Effector CD8-positive, alpha-beta T cell (primary cell): ENCODE measurements around the gene TMEM53.
"Not testable (repeated sequence)": the region's sequence is repeated elsewhere in the genome, so short reads cannot be mapped to it uniquely, and the experiment has no call there.

Source experiments
- DNase-seq: peaks from one replicate; lab custom pipeline; 2025; lab: John Stamatoyannopoulos, UW
- total RNA-seq, 4 experiments: gene quantifications; one replicate each; lab custom pipeline; 2026; lab: John Stamatoyannopoulos, UW

The TMEM53 gene
- 1.1 to 2.6 (median 1.6) reads per million in 4 experiments for total RNA-seq

DNA sequence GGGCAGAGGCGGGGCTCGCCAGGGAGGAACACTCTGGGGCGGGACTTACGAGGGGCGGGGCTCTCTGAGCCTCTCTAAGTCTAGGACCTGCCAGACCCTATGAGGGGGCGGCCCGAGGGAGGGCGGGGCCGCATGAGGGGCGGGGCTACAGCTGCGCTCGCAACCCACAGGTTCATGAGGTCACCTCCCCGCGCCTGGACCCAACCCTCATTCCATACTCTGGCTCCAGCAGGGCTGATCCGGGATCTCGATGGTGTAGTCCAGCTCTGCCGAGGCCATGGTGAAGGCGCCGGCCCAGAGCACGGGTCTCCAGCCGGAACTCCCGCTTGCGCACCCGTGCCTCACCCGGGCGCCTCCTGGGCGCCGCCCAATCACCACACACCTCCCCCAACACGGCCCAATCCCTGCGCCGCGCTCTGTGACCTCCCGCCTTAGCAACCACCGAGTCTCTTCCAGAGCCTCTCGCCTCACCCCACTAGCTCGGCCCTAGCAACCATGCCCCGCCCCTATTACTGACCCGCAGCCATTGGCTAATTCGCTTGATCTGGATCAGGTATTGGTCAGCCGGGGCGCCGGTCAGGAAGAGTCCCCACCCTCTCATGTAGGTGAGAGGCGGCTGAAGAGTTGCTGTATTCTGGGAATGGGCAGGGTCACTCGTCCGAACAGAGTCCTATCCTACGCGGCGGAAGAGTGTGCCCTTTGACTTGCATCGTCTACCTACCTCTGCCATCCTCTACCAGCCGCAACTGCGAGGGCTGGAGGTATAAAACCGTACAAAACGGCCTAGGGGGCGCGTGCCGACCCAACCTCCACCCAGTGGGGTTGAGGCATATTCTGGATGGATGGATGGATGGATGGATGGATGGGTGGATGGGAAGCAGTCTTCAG is at the start of gene TMEM53, which contains the start of gene ARMH1:
TMEM53 (minus strand) TSS at position 369 of the 888 bp plus-strand sequence; CDS start at position 279, 90 bp downstream.
ARMH1 (plus strand) TSS at position 602 of the 888 bp plus-strand sequence. CDS start 14,984 bp downstream, outside the sequence.
- peak; percentile 90 for DNase-seq

GRCh38 chr1:44723496-44724295 is 49.4 kb upstream of the TMEM53 start:
- no peak for DNase-seq

GRCh38 chr1:44723064-44723463 is 48.8 kb upstream of the TMEM53 start:
- no peak for DNase-seq

DNA sequence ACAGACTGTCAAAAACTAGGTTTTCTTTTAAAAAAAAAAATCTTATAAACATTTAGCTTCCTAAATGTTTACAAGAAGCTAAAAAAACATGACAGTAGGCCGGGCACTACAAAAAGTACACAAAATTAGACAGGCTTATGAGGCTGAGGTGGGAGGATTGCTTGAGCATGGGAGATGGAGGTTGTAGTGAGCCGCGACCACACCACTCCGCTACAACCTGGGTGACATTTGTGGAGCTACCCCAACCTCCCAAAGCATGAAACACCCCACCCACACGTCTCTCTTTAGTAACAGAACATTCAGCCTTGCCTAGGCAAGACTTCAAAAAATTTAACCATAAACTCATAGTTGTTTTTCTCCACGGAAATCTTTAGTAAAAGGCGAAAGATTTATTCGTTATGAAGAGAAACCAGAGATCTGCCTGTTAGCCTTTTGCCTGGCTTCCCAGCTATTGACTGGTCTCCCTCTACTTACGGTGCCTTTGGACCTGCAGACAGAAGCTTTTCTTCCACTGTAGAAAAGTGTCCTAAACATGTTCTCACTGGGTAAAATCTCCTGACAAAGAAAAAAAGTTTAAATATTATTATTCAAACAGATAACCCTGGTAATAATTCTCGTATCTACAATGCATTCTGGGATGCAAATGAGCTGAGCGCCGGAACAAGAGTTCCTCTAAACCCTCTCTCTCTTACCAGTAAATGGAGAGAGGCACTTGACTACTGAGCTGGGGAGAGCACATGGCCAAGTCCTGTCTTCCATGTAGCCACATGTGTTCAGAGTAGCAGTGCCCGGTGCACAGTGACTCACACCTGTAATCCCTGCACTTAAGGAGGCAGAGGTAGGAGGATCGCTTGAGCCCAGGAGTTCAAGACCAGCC is 47.4 kb upstream of the TMEM53 start:
- DNase-seq = peak; percentile 19

DNA sequence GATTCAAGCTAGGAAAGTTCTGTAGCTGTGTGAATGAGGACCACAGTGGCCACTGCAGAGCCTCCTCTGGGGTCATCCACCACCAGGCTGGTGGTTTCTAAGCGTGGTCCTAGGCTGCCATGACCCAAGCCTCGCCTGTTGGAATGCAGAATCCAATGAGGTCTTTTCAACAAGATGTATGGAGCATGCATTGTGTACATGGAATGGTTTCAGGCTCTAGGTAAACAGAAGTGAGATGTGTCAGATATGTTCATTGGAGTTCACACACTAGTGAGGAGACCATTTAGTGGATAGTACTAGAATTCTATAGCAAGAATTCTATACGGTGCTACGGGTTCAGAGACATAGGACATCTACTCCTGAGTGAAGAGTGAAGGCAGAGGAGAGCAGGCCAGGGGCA is 46.0 kb upstream of the TMEM53 start:
- no peak for DNase-seq

DNA sequence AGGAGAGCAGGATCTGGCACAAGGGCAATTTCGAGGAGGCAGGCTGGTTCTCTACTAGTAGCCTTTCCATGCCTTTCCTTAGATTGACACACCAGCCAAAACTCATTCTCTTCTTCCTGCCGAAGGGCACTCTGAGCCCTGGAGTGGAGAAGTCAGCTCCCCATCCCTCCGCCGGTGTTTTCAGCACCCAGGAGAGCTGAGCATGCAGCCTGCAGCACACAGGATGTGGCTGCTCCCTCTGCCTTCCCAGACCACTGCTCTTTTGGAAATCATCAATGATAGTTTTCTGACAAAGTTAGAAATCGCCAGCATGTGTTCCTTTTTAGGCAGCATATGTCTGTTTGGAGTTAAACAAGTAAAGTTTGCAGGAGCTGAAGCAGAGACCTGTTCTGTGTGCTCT is 45.0 kb upstream of the TMEM53 start:
- DNase-seq = no peak

GRCh38 chr1:44718091-44718490 is 43.8 kb upstream of the TMEM53 start:
- DNase-seq = no peak

DNA sequence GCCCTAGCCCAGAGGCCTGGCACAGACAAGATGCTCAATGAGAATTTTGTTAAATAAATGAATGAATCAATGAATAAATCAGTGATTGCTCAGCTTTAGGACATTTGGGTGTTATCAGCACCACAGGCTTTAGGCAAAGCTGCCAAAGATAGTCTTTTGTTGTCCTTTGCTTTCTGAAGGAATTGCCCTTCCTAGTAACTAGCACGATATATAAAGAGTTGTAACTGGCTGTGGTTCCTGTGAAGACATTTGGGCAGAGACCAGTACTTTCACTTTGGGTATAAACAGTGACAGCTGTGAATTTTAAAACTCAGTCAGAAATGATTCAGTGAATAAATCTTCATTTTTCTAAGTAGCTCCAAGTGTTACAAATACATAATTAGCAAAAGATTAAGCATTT is 43.4 kb upstream of the TMEM53 start:
- DNase-seq = no peak

DNA sequence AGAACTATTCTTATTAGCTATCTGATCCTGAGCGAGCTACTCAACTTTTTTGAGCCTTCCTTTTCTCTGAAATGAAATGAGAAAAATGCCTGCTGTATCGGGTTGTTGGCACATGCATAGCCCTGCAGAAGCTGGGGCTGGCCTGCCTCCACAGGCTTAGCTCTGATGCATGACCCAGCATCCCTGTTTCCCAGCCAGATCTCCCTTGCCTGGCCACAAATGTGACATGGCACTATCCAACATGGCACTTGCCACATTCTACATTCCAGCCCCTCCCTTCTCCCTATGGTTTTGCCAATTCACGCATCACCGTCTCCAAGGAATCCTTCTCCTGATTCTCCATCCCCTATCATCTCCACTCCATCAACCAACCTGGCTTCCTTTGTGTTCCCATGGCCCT is 42.9 kb upstream of the TMEM53 start:
- no peak for DNase-seq

GRCh38 chr1:44714944-44715571 is 40.8 kb upstream of the TMEM53 start:
- peak; percentile 54 for DNase-seq

- no peak for DNase-seq
These were observed 40.3 kb upstream of the TMEM53 start for GRCh38 chr1:44714532-44714931.

DNA sequence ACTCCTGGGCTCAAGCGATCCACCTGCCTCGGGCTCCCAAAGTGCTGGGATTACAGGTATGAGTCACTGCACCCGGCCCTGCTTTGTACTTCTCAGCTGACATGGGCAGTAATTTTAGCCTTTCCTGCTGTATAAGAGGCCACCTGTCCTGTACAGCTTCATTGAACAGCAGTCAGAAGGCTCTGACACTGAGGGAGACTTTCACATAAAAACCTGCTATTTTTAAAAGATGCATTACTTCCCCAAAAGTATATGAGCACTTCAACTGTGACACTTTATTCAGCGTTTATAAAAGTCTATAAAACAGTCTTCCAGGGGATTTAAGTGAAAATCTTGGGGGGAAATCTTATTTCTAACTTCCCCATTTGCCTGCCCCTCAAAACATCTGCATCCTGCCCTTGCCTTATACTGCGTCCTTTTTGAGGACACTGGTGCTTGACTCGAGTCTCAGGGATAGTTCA is 39.1 kb upstream of the TMEM53 start:
- no peak for DNase-seq

DNA sequence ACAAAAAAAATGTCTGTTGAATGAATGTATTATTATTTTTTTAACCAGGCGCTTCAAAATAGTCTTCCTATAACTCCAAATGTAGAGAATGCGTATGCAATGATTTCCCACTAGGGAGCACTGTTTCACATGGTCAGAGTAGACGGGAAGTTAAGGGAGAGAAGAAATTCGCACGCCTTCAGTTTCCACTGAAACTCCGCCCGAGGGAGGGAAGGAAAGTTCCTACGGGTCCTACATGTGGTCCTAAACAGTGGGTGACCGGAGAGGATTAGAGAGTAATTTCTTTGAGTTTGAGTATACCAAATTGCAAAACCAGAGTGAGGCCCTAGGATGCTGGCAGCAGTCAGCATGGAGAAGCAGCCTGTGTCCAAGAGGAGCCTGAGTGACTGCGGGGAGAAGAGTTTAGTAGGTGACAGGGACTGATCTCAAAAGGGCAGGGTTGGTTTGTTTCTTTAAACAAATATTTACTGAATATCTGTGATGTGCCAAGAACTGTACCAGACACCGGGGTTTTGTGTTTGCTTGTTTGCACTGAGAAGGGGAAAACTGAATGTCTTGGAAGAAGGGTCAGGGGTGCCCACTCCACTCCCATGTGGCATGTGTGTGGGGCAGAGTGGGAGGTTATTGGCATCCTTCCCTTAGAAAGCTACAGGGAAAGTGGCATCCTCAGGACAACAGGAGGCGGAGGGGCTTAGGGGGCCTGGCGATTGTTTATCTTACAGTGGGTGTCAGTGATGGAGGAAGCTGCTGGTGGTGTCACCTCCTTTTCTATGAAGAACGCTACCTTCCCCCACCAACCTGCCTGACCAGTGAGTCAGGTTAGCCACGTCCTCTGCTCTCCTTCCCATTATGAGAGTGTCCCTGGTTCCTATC is 33.9 kb upstream of the TMEM53 start:
- DNase-seq = no peak

GRCh38 chr1:44707112-44707881 is 33.0 kb upstream of the TMEM53 start:
- no peak for DNase-seq

- no peak for DNase-seq
These were observed 31.7 kb upstream of the TMEM53 start for GRCh38 chr1:44705938-44706337.

GRCh38 chr1:44705470-44705869 is 31.2 kb upstream of the TMEM53 start:
- DNase-seq = no peak

DNA sequence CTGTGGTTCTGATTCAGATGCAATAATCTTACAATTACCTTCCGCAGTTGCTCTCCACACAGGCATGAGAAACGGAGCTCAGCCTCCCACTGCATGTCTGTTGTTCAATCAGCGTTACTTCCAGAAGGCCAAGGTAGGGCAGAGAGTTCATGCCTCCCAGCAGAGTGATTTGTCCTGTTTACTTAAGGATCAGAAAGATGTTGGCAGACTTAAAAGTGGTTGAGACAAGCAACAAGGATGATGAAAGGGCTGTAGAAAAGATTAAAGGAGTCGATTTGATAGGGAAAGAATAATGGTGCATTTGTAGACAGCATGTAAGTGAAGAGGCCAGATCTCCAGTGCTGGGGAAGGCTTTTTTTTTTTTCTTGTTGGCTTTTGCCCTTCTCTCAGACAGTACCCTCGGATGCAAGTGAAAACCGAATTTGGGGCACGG is 26.9 kb upstream of the TMEM53 start:
- no peak for DNase-seq

DNA sequence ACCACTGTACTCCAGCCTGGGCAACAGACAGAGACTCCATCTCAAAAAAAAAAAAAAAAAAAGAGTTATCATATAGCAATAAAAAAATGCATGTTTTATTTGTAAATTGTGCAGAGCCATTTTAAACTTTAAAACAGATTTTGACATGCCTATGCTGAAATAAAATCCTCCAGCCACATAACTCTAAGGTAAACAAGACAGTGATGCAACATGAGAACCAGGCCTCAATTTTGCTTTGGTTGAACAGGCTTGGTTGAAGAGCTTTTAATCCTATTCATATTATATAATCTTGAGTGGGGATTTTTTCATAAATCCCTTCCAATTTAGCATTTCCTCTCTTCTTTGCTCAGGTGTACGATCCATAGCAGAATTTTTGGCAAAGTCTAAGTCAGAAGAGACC is 26.3 kb upstream of the TMEM53 start:
- no peak for DNase-seq

DNA sequence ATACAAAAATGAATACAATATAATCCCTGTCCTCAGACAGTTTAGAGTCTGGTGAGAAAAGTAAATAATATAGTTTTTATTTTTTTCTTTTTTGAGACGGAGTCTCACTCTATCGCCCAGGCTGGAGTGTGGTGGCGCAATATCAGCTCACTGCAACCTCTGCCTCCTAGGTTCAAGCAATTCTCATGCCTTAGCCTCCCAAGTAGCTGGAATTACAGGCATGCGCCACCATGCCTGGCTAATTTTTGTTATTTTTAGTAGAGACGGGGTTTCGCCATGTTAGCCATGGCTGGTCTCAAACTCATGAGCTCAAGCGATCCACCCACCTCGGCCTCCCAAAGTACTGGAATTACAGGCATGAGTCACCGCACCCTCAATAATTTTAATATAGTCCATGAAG is 25.1 kb upstream of the TMEM53 start:
- not testable (repeated sequence) for DNase-seq
